ENCODE data around the gene ILF2.
A peak's percentile ranks its signal among the peaks of the same experiment; 100 is the strongest.

ILF2 gene

DNA sequence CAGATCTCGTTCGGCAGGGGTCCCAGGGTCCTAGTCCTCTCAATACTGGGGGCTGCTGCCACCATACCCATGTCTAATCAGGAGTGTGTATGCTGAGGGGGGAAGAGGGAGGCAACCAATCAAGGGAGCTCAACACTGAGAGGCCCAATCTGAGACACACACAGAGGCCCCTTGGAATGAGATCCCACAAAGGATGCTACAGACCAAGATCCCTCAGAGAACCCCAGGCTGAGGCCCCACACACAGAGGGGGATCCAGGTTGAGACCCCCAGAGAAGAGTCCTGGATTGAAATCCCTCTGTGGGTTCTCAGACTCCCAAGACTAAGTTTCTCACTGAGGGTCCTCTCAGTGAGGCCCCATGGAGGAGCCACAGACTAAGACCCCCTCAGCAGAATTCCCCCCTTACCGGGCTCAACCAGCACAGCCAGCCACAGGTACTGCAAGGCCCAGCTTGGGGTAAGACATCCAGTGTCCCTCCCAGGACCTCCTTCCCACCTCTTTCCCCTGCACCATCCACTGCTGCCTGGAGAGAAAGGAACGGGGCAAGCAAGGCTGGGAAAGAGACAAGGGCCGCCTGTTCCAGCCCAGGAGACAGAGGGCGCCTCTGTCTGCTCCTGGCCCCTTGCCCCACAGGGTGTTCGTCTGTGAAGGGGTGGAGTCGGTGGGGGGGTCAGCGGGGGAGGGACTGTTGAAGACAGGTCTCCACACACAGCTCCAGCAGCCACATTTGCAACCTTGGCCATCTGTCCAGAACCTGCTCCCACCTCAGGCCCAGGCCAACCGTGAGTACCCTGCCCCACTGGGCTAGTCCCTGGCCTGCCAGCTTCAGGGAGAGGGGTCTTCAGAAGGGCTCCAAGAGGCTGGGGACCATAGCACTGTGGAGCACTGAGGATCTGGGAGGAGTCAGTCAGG is 42.8 kb downstream of the ILF2 start, which contains the start of gene S100A1:
Gene S100A1 (plus strand): TSS at position 720 of the 912 bp plus-strand sequence. CDS start 2,088 bp downstream, outside the sequence.
- DNase-seq (ENCODE audit: low read depth, low spot score) = no peak

DNA sequence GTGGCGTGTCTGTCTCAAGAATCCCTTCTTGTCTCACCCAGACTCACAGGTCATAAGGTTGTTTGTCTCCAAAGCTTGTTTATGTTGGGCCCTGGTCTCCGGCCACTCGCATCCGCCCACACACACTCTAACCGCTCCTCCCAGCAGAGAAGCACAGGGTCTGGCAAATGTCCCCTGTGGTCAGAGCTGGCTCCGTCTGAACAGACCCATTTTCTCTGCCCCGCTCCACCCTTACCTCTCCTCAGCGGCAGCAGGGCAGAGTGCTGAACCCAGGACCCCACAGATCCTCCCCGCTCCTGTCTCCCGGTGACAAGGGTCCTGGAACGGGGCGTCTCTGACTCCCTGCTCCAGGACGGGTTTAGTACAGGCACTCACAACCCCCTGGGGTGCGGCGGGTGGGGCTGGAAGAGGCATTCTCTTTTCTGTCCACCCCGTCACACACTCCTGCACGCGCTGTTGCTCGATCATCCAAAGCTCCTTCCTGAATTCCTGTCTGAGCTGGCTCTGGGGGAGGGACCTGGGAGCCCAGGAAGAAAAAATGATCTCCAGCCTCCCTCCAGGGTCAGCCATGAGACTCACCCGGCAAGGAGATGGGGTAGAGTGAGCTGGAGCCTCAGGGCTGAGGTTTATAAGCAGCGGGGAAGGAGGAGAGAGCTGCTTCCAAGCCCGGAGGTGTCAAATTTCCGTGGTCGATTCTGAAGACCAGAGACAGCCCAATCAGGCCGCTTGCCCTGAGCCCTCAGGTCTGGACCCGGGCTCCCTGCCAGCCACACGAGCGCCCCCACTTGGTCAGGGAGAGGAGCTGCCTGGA is 43.7 kb downstream of the ILF2 start, which contains the start of gene S100A13:
Gene S100A13 (minus strand): TSS at position 602 of the 811 bp plus-strand sequence. CDS start 1,033 bp downstream, outside the sequence.
- DNase-seq (ENCODE audit: low read depth, low spot score) = peak; percentile 96

DNA sequence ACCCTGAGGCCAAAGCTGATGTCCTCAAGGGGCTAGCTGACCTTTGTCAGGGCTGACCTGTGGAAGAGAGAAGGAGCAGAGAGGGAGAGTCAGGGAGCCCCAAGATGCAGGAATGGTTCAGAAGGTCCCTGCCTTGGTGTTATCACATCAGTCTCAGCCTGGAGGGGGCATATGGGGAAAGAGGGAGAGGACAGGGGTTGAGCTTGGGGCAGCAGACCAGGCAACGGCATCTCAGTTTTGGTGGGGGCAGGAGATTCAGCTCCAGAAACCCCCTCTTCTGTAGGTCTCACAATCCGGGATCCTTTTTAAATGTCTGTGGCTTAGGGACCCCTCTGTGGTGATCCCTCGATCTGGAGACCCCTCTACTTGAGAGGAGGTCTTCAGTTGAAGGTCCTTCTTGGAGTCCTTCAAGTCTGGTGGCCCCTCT is 44.3 kb downstream of the ILF2 start:
- DNase-seq (ENCODE audit: low read depth, low spot score) = no peak

DNA sequence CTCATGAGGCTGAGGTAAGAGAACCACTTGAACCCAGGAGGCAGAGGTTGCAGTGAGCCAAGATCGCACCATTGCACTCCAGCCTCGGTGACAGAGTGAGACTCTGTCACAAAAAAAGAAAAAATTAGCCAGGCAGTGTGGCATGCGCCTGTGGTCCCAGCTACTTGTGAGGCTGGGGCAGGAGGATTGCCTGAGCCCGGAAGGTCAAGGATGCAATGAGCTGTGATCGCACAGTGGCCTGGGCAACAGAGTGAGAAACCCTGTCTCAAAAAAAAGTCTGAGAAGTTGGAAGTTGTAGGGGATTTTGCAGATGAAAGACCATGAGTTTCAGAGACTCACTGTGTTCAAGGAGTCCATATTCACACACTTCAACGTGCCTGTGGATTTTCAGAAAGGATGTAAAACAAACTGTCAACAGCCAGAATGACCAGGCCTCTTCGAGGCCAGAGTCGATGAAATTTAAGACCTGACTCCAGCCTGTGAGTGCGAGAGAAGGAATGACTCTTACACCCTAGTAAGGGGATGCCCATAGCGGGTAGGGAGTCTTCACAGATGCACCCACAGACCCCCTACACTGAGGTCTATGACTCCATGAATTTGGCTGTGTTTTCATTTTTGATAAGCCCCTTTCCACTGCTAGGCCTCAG is 45.7 kb downstream of the ILF2 start:
- DNase-seq (ENCODE audit: low read depth, low spot score) = no peak

DNA sequence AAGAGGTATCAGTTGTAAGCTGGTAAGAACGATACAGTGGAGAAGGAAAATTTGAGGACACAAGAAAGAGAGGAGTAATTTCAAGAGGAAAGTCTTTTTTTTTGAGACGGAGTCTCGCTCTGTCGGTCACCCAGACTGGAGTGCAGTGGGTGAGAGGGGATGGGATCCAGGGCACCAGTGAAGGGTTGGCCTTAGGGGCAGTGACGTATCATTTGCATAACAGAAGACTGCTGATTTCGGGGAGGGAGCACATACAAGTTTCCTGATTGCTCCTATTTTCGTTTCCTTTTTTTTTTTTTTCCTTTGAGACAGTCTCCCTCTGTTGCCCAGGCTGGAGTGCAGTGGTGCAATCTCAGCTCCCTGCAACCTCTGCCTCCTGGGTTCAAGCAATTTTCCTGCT is 47.7 kb downstream of the ILF2 start:
- no peak for DNase-seq (ENCODE audit: low read depth, low spot score)

DNA sequence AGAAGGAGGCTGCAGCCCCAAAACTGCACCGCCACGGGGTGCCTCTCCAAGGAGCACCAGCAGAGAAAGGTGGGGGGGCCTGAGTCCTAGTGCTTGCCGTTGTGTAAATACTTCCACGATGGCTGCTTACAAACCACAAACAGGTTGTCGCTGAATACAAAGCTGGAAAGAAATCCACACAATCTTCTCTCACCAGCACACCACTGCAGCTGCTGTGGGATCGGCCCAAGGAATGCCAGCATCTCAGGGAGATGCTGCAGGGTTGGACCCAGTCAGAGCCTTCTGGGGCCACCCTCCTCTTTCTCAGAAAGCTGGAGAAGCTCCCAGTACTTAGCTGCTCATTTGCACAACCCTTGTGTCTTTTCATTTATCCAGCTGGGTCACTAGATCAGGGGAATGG is 51.6 kb downstream of the ILF2 start:
- DNase-seq (ENCODE audit: low read depth, low spot score) = no peak

DNA sequence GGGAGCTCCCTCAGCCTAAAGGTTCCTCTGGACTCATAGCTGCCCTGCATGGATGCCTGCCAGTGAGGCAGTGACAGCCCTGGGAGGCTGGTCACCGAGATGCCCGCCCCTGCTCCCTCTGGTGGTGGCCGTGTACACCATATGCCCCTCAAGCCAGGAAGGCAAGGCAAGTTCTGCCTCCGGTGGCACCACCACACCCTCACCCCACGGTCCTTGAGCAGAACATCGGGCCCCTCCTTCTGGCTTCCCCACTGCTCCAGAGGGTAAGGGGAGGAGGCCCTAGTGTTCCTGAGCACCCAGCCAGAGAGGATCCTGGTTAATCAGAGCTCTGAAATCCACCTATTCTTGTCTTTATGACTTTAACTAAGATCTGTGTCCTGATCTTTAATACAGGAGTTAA is 53.1 kb downstream of the ILF2 start:
- no peak for DNase-seq (ENCODE audit: low read depth, low spot score)

DNA sequence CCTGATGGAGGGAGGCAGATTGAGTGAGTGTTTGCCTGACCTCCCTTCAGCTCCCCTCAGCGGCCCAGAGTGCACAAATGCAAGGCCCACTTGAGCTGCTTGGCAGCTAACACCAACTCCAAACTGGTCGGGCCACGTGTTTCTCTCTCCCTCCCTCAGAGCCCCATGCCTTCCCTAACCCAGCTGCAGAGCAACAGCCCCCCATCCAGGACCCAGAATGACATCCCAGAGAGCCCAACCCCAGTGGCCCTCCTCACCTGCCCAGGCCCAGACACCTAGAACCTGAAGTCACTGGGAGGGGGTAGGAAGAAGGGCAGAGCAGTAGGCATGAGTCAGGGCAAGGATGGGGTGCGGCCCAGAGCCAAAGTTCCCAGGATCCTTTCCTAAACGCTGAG is 53.9 kb downstream of the ILF2 start:
- no peak for DNase-seq (ENCODE audit: low read depth, low spot score)

DNA sequence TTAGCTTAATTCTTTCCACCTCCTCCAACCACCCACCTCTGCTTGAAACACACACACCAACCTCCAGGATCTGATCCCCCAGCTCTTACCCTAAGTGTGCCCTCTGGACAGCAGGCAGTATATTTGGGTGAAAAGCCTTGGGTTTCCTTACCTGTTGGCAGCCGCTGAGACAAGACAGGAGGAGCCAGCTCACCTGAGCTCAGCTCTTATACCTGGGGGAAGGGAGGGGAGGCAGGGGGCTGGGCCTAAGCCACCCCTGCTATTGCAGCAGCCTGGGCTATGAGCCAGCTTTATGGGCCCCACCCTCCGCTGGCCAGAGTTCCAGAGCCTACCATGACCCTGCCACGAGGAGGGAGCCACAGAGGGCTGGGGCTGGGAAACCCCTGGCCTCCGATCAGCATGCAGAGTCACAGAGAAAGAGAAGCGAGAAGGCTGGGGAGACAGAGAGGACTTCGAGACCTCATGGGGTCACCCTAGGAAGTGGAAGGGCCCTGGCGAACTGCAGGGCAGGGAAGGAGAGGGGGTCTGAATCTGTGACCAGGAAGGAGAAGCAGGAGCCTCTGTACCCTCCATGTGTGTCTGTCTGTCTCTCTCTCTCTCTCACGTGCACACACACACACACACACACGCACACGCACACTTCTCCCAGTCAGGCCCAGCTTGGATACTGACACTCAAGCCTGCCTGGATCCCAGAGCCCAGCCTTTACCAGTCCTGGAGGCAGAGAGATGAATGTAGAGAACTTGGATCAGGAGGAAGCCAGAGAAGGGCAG is 54.5 kb downstream of the ILF2 start, which contains the start of gene S100A14:
Gene S100A14 (minus strand): TSS at position 182 of the 773 bp plus-strand sequence. CDS start 467 bp downstream, outside the sequence.
- no peak for DNase-seq (ENCODE audit: low read depth, low spot score)

DNA sequence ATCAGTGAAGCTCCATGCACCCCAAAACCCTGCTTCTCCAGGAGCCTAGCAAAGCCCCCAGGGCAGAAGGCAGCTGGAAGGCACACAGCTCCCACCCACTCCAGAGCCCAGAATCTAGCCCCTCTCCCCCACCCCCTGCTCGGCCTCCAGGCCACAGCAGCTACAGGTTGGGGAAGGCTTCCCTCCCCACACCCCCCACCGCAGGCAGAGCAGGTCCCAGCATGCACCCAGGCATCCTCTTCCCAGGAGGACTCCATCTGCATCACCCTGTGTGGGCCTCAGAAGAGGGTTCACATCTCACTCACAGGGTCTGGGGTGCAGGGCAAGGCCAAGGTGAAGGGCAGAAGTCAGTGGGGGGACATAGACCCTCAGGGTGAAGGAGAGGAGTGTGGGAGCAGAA is 55.4 kb downstream of the ILF2 start:
- DNase-seq (ENCODE audit: low read depth, low spot score) = no peak

DNA sequence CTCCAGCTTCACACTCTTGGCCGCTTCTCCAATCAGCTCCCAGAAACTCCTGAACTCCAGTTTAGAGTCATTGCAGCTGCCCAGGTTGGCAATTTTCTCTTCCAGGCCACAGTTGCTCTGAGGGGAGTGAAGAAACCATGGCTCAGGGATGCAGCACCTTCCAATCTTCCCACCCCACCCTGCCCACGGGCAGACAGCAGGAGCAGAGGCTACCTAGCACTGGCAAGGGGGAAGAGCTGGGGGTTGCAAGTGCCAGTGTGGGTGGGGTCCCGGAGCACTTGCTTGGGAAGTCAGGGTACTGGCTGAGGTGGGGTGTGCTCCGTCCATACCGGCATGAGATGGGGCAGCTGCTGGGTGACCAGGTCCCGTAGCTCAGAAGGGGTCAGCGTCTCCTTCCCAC is 55.9 kb downstream of the ILF2 start:
- no peak for DNase-seq (ENCODE audit: low read depth, low spot score)

DNA sequence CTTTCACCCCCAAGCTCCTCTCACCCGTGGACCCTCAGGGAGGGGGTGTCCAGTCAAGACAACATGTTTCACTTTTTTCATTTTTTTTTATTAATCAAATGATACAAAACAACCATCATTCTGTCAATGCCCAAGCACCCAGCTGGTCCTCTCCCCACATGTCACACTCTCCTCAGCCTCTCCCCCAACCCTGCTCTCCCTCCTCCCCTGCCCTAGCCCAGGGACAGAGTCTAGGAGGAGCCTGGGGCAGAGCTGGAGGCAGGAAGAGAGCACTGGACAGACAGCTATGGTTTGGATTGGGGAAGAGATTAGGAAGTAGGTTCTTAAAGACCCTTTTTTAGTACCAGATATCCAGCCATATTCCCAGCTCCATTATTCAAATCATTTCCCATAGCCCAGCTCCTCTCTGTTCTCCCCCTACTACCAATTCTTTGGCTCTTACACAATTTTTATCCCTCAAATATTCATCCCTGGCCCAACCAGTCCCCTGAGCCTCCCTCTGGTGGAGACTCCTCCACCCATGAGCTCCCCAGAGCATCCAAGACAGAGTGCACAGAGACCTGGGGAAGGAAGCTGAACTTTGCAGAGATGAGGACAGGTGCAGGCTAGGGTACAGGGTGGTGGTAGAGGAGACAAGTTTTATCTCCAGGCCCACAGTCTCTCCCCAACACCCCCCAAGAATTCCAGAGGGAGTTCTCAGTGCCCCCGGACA is 56.4 kb downstream of the ILF2 start:
- no peak for DNase-seq (ENCODE audit: low read depth, low spot score)

DNA sequence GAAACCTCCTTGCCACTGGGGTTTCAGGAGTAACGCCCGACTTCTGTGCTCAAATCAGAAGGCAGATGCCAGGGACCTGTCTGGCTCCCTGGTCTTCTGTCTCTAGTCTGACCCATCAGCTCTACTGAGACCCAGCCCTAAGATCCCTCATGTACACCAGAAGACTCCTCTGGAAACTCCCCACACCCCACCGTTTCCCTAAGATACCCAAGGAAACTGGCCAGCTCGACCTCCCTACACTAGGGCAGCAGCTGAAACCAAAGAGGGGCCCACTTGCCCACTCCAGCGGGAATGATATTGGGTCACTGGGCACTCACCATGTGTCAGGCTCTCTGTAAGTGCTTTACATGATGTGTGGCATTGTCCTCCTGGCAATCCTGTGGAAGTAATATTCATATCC is 57.4 kb downstream of the ILF2 start:
- no peak for DNase-seq (ENCODE audit: low read depth, low spot score)

DNA sequence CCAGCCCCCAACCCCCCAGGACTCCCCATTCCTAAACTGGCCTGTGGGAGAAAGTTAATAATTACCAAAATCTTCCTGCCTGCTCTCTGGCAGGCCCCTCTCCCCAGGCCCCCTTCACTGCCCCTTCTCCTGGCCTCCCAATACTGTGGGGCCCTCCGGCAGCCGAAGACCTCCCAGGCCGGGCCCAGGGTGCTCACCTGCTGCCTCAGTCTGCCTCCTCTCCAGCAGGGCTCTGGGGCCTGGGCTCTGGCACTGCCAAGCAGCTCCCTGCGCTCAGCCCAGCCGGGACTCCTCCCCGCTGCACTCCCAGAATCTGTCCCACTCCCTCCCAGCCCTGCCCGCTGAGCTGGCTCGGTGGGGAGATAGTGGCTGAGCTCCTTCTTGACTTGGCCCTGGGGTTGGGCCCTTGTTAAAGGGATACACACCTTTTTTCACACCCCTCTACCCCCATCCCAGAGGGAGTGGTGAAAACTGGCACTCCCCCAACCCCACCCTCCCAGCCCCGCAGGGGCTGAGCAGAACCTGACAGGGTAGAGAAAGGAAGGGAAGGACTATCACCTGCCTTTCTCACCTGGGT is 58.0 kb downstream of the ILF2 start, which contains the start of gene S100A16:
Gene S100A16 (minus strand): TSS at position 383 of the 577 bp plus-strand sequence. CDS start 4,986 bp downstream, outside the sequence.
- DNase-seq (ENCODE audit: low read depth, low spot score) = no peak

DNA sequence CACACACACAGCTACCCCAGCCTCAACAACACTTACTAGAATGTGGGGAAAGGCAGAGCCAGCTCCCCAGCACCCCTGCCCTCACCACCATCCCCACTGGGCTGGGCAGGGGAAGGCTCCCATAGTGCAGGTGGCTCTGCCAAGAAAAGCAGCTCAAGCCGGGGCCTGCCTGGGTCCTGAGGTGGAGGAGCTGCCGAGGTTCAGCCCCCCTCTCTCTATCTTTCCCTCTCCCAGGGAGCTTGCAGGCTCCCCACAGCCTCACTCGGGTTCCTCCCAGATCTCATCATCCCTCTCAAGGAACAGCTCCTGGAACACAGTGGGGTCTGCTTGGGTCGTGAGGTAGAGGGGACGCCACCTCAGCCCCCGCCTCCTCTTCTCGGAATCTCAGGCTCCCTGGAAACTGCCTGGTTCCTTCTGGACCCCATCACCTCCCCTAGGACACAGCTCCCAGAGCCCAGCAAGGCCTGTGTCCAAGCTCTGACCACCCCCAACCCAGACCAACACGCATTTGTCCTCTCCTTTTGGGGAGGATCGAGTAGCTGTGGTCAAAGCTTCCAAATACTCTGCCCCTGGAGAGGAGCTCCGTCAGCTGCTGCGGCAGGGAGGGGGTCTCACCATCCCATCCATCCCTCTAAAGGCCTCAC is 58.6 kb downstream of the ILF2 start:
- DNase-seq (ENCODE audit: low read depth, low spot score) = no peak

Measured in iPS DF 19.7 (cell line).